ENCODE data around the gene LONRF2.

Gene LONRF2

DNA sequence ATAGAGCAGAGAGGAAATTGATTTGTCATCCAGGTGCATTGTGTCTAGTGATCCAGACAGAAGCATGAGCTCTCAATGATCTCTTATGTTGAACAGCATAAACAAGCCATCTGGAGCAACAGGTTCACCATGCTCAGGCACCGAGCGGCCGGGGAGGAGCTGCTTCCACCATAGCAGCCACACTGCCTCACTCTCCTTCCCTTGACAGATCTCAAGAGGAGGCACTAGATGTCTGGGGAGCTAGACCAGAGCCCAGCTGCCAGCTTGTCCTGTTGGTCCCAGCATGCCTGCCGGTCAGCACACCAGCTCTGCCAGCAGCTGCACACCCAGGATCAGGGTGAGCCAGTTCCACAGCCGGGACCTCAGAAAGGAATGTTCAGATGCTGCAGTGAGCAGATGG lies 17.5 kb upstream of the LONRF2 start:
- H2AFZ ChIP-seq: no peak overlapping the region
- H3K4me3 ChIP-seq (ENCODE audit: low read depth, low read length): no peak overlapping the region
- no peaks in the 10 kb centered on the region for H3K27me3 ChIP-seq (ENCODE audit: control insufficient read depth, insufficient read depth, low read length)
- no peaks in the 10 kb centered on the region for H3K36me3 ChIP-seq (ENCODE audit: control insufficient read depth, insufficient read depth, low read length)
- no peak overlapping the region for H3K9ac ChIP-seq
- no peak overlapping the region for H3K4me2 ChIP-seq (ENCODE audit: low read length)
- H3K9me3 ChIP-seq (ENCODE audit: control insufficient read depth, low read length): no peaks in the 10 kb centered on the region
- TF ChIP-seq, protein P1, sequence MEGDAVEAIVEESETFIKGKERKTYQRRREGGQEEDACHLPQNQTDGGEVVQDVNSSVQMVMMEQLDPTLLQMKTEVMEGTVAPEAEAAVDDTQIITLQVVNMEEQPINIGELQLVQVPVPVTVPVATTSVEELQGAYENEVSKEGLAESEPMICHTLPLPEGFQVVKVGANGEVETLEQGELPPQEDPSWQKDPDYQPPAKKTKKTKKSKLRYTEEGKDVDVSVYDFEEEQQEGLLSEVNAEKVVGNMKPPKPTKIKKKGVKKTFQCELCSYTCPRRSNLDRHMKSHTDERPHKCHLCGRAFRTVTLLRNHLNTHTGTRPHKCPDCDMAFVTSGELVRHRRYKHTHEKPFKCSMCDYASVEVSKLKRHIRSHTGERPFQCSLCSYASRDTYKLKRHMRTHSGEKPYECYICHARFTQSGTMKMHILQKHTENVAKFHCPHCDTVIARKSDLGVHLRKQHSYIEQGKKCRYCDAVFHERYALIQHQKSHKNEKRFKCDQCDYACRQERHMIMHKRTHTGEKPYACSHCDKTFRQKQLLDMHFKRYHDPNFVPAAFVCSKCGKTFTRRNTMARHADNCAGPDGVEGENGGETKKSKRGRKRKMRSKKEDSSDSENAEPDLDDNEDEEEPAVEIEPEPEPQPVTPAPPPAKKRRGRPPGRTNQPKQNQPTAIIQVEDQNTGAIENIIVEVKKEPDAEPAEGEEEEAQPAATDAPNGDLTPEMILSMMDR (IDR thresholded peaks at IDR 0.05): no peak
- H3K4me1 ChIP-seq: no peaks in the 10 kb centered on the region
- H3K79me2 ChIP-seq: no peaks in the 10 kb centered on the region
- H3K27ac ChIP-seq: no peak overlapping the region

DNA sequence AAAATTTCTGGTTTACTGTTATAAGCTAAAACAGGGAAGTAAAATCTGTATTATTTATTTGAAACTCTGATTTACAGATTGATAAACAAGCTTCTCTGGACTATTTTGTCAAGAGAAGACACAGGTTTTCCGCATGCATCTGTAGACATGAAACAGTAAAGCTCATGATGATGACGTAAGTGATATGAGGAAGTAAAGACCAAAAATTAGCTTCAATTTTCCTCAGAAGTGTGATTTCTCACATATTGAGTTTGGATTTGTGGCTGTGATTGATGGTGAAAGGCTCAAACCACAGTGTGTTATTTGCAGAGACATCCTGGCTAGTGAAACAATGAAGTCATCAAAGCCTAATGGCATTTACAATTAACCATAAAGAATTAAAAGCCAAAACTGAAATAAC lies 12.6 kb upstream of the LONRF2 start:
- no peak overlapping the region for H3K27ac ChIP-seq
- TF ChIP-seq, protein P1 (IDR thresholded peaks at IDR 0.05): no peak

DNA sequence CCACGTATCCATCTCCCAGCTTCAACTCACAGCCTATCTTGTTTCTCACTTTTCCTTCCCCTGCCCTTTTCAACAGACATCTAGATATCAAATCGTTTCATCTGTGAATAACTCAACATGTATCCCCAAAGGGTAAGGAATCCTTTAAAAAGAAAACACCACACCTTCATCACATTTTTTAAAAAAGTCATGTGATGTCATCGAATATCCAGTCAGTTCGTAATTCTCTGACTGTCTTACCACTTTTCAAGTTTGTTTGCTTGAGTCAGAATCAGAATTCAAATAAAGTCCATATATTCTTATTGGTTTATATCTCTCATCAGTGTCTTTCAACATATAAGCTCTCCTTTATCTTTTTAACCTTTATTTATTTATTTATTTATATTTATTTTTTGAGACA lies 5.4 kb upstream of the LONRF2 start:
- Histone ChIP-seq H3K36me3 (ENCODE audit: control insufficient read depth, insufficient read depth, low read length) (no peaks in the 10 kb centered on the region), H3K9ac (no peak overlapping the region), H3K79me2 (no peaks in the 10 kb centered on the region), H3K9me3 (ENCODE audit: control insufficient read depth, low read length) (no peaks in the 10 kb centered on the region), H3K4me3 (ENCODE audit: low read depth, low read length) (no peak overlapping the region), H3K27me3 (ENCODE audit: control insufficient read depth, insufficient read depth, low read length) (no peaks in the 10 kb centered on the region), H3K4me2 (ENCODE audit: low read length) (no peak overlapping the region), H2AFZ (no peak overlapping the region), H3K27ac (no peak overlapping the region), H3K4me1 (no peaks in the 10 kb centered on the region)
- TF ChIP-seq, protein P1 (IDR thresholded peaks at IDR 0.05): no peak

More for the DNA sequence above, 12.6 kb upstream of the LONRF2 start:
- H3K36me3 ChIP-seq (ENCODE audit: control insufficient read depth, insufficient read depth, low read length): no peaks in the 10 kb centered on the region
- no peak overlapping the region for H2AFZ ChIP-seq
- no peak overlapping the region for H3K4me2 ChIP-seq (ENCODE audit: low read length)
- no peaks in the 10 kb centered on the region for H3K4me1 ChIP-seq
- H3K9ac ChIP-seq: no peak overlapping the region
- H3K9me3 ChIP-seq (ENCODE audit: control insufficient read depth, low read length): no peaks in the 10 kb centered on the region
- no peaks in the 10 kb centered on the region for H3K79me2 ChIP-seq
- H3K4me3 ChIP-seq (ENCODE audit: low read depth, low read length): no peak overlapping the region
- H3K27me3 ChIP-seq (ENCODE audit: control insufficient read depth, insufficient read depth, low read length): no peaks in the 10 kb centered on the region

DNA sequence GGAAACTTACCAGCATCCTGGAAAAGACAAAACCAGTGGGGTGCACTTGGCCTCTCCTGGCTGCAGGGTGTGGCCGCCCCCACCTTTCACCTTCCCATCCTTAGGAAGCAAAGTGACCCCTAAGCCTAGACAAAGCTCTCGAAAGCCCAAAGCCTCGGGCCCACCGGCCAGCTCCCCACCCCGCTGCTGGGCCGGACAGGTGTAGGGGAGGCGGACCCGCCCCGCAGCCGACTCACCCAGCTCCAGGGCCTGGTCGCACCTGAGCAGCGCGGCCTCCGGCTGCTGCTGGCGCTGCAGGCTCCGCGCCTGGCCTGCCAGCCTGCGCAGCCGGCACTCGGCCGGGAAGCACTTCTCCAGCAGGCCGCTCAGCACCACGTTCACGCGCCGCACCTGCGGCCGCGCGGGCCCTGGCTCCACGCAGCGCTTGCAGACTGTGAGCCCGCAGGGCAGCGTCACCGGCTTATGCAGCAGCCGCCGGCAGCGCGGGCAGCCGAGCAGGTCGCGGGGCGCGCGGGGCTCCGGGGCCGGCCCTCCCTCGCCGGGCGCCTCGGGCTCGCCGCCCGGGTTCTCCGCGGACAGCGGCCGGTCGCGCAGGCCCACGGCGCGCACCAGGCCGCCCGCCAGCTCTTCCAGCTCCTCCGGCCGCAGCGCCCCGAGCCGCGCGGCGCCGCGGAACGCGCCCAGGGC lies 979 bp downstream of the LONRF2 start:
- Histone ChIP-seq H3K9me3 (ENCODE audit: control insufficient read depth, low read length) (no peaks in the 10 kb centered on the region), H3K27me3 (ENCODE audit: control insufficient read depth, insufficient read depth, low read length) (no peaks in the 10 kb centered on the region), H3K27ac (peak overlapping the region; percentile 58), H3K4me1 (no peaks in the 10 kb centered on the region), H3K79me2 (peaks cover 15% of the 10 kb centered on the region), H3K9ac (no peak overlapping the region), H3K36me3 (ENCODE audit: control insufficient read depth, insufficient read depth, low read length) (no peaks in the 10 kb centered on the region), H2AFZ (peak overlapping the region; percentile 73), H3K4me2 (ENCODE audit: low read length) (peak overlapping the region; percentile 86), H3K4me3 (ENCODE audit: low read depth, low read length) (peak overlapping the region; percentile 69)
- TF ChIP-seq, protein P1 (IDR thresholded peaks at IDR 0.05): peak; percentile 39
